COLO668 (cell line): ENCODE measurements around the gene EDC3.
"Not testable (repeated sequence)": the region's sequence is repeated elsewhere in the genome, so short reads cannot be mapped to it uniquely, and the experiment has no call there.

Source experiments
- DNase-seq: peaks from one replicate; lab custom pipeline; 2025; ENCODE audit not compliant: unreplicated experiment; lab: John Stamatoyannopoulos, UW

EDC3 gene

GRCh38 chr15:74710319-74711094 is 14.7 kb upstream of the EDC3 start:
- DNase-seq = no peak

- no peak for DNase-seq
Observed at GRCh38 chr15:74709892-74710291, 14.1 kb upstream of the EDC3 start.

- DNase-seq = no peak
Observed at GRCh38 chr15:74709011-74709410, 13.2 kb upstream of the EDC3 start.

GRCh38 chr15:74696808-74697207 is 984 bp upstream of the EDC3 start:
- no peak for DNase-seq

GRCh38 chr15:74696398-74696729 is 540 bp upstream of the EDC3 start:
- DNase-seq = no peak

- DNase-seq = no peak
Observed at GRCh38 chr15:74692327-74692726, 3.5 kb downstream of the EDC3 start.

GRCh38 chr15:74683758-74684157 is 12.1 kb downstream of the EDC3 start:
- no peak for DNase-seq

- DNase-seq = no peak
Observed at GRCh38 chr15:74682954-74683353, 12.9 kb downstream of the EDC3 start.

GRCh38 chr15:74680456-74680855 is 15.4 kb downstream of the EDC3 start:
- DNase-seq = no peak

GRCh38 chr15:74676801-74677200 is 19.0 kb downstream of the EDC3 start:
- DNase-seq = no peak

- no peak for DNase-seq
Observed at GRCh38 chr15:74674161-74674560, 21.7 kb downstream of the EDC3 start.

GRCh38 chr15:74669627-74670026 is 26.2 kb downstream of the EDC3 start:
- DNase-seq = no peak

- no peak for DNase-seq
Observed at GRCh38 chr15:74667975-74668374, 27.8 kb downstream of the EDC3 start.

- DNase-seq = no peak
Observed at GRCh38 chr15:74664670-74665069, 31.2 kb downstream of the EDC3 start.

- DNase-seq = no peak
Observed at GRCh38 chr15:74664028-74664616, 31.7 kb downstream of the EDC3 start.

GRCh38 chr15:74663303-74664027 is 32.4 kb downstream of the EDC3 start:
- DNase-seq = no peak

GRCh38 chr15:74662064-74662860 is 33.6 kb downstream of the EDC3 start:
- DNase-seq = no peak

- not testable (repeated sequence) for DNase-seq
Observed at GRCh38 chr15:74661280-74661679, 34.5 kb downstream of the EDC3 start.

- DNase-seq = no peak
Observed at GRCh38 chr15:74657846-74658245, 38.0 kb downstream of the EDC3 start.

GRCh38 chr15:74656935-74657535 is 38.8 kb downstream of the EDC3 start:
- DNase-seq = no peak

- DNase-seq = no peak
Observed at GRCh38 chr15:74655424-74655823, 40.4 kb downstream of the EDC3 start.
